Activated CD8-positive, alpha-beta T cell treated with anti-CD3 and anti-CD28 coated beads for 36 hours (primary cell): ENCODE measurements around the gene CUEDC2. TPM values are rescaled to one million over a fixed set of nuclear protein-coding genes. Genes with fewer than 3 reads are reported as not detected.

Source experiments
- ATAC-seq: fragments of 200-7000 bp; cut with Tn5 transposase; one replicate; pipeline ENCODE4 v1.10.0; 2021; ENCODE audit warnings: mild to moderate bottlenecking, moderate library complexity
- CTCF ChIA-PET: fragments of 350-600 bp; sonication (Branson Sonifier 250); formaldehyde crosslinking; loops from one replicate; lab custom pipeline; 2021; ENCODE audit warnings: antibody characterized with exemption; lab: Charles Lee
- POLR2A ChIA-PET: fragments of 350-600 bp; sonication (Branson Sonifier 250); formaldehyde crosslinking; loops from one replicate; lab custom pipeline; 2021; ENCODE audit warnings: antibody characterized with exemption; lab: Charles Lee
- DNase-seq: peaks from one replicate; pipeline ENCODE4 v3.0.0-alpha.2; 2020
- H3K27ac Mint-ChIP-seq: one replicate; pipeline ENCODE4 v1.8.0; 2021; ENCODE audit warnings: mild to moderate bottlenecking, mixed read lengths
- H3K27me3 Mint-ChIP-seq: one replicate; pipeline ENCODE4 v1.8.0; 2021; ENCODE audit warnings: mixed read lengths
- H3K36me3 Mint-ChIP-seq: one replicate; pipeline ENCODE4 v1.8.0; 2021; ENCODE audit warnings: low read depth, mixed read lengths
- H3K4me1 Mint-ChIP-seq: one replicate; pipeline ENCODE4 v1.8.0; 2021; ENCODE audit warnings: low read depth, mixed read lengths
- H3K4me3 Mint-ChIP-seq: one replicate; pipeline ENCODE4 v1.8.0; 2021; ENCODE audit warnings: mild to moderate bottlenecking, moderate library complexity, mixed read lengths
- H3K9me3 Mint-ChIP-seq: one replicate; pipeline ENCODE4 v1.8.0; 2021; ENCODE audit warnings: mixed read lengths
- CTCF ChIP-seq: fragments of 200-600 bp; IDR thresholded peaks from one replicate; pipeline ENCODE4 v1.8.0; 2022; ENCODE audit warnings: antibody characterized with exemption, mild to moderate bottlenecking
- intact Hi-C: fragments of 100-400 bp; cut with micrococcal nuclease; formaldehyde crosslinking; loops from one replicate; pipeline ENCODE4 v1.10.0; 2022
- total RNA-seq, 2 experiments: library from RNA; stranded (reverse); gene quantifications; one replicate each; pipeline ENCODE4 v1.2.3, GENCODE V29; 2021

Gene CUEDC2
- total RNA-seq, 2 experiments from 2014 or later: 71.8 to 76.4 TPM

- CTCF ChIA-PET: interaction anchor here (0.9 to 6.2 kb wide), 20 partner anchors 9 to 290 kb away, joined by 3 to 143 read pairs (median 6); partner anchors contain the start of genes C10orf95, CUEDC2, NFKB2 and PITX3
- H3K27ac Mint-ChIP-seq: peak overlapping the region; percentile 50
- no peaks in the 10 kb centered on the region for H3K9me3 Mint-ChIP-seq
Measured at GRCh38 chr10:102421757-102422512, 10.4 kb downstream of the CUEDC2 start.

GRCh38 chr10:102421507-102421756 is 10.9 kb downstream of the CUEDC2 start:
- H3K27ac Mint-ChIP-seq: peak overlapping the region; percentile 91
- no peak for TF ChIP-seq CTCF
- H3K4me1 Mint-ChIP-seq: peaks cover 31% of the 10 kb centered on the region
- ChIA-PET POLR2A (interaction anchor here (1.1 to 7.3 kb wide), 14 partner anchors 10 to 306 kb away, joined by 3 to 73 read pairs (median 22); partner anchors contain the start of genes ARL3, C10orf95, CUEDC2 and NFKB2), CTCF (interaction anchor here (1.0 to 6.2 kb wide), 13 partner anchors 8 to 191 kb away, joined by 3 to 143 read pairs (median 16); partner anchors contain the start of genes C10orf95, CUEDC2, NFKB2 and SUFU)
- H3K36me3 Mint-ChIP-seq: peaks cover 8% of the 10 kb centered on the region
- H3K27me3 Mint-ChIP-seq: peaks cover 13% of the 10 kb centered on the region
- intact Hi-C loops: no loop called here
- no peaks in the 10 kb centered on the region for H3K9me3 Mint-ChIP-seq
- no peak for ATAC-seq
- H3K4me3 Mint-ChIP-seq: peak overlapping the region; percentile 87
- DNase-seq: no peak

More at GRCh38 chr10:102421757-102422512, 10.4 kb downstream of the CUEDC2 start:
- ATAC-seq (no peak), DNase-seq (peak; percentile 51)
- H3K4me1 Mint-ChIP-seq: peaks cover 36% of the 10 kb centered on the region
- H3K27me3 Mint-ChIP-seq: peaks cover 12% of the 10 kb centered on the region
- intact Hi-C loops: no loop called here
- TF ChIP-seq CTCF: no peak
- peak overlapping the region; percentile 87 for H3K4me3 Mint-ChIP-seq
- H3K36me3 Mint-ChIP-seq: peaks cover 8% of the 10 kb centered on the region
- POLR2A ChIA-PET: interaction anchor here (0.6 to 7.3 kb wide), 12 partner anchors 10 to 306 kb away, joined by 3 to 73 read pairs (median 36); partner anchors contain the start of genes C10orf95, CUEDC2 and NFKB2

GRCh38 chr10:102420714-102421506 is 11.5 kb downstream of the CUEDC2 start, which contains the start of gene FBXL15:
FBXL15 (plus strand) TSS chr10:102420836; CDS start chr10:102421130, 294 bp downstream.
- peaks cover 8% of the 10 kb centered on the region for H3K36me3 Mint-ChIP-seq
- peaks cover 25% of the 10 kb centered on the region for H3K4me1 Mint-ChIP-seq
- DNase-seq (peak; percentile 98), ATAC-seq (peak; percentile 85)
- ChIA-PET POLR2A (interaction anchor here (0.9 to 7.3 kb wide), 19 partner anchors 10 to 305 kb away, joined by 3 to 73 read pairs (median 6); partner anchors contain the start of genes ARL3, C10orf95, CUEDC2 and NFKB2), CTCF (interaction anchor here (0.8 to 6.2 kb wide), 12 partner anchors 11 to 190 kb away, joined by 3 to 143 read pairs (median 6); partner anchors contain the start of genes C10orf95, CUEDC2 and NFKB2)
- intact Hi-C loops: no loop called here
- H3K9me3 Mint-ChIP-seq: no peaks in the 10 kb centered on the region
- H3K27me3 Mint-ChIP-seq: peaks cover 15% of the 10 kb centered on the region
- peak within 1 kb of the TSS; percentile 87 for H3K4me3 Mint-ChIP-seq
- peak within 1 kb of the TSS; percentile 91 for H3K27ac Mint-ChIP-seq
- no peak for TF ChIP-seq CTCF

GRCh38 chr10:102420181-102420713 is 12.1 kb downstream of the CUEDC2 start:
- POLR2A ChIA-PET: interaction anchor here (0.9 to 7.3 kb wide), 18 partner anchors 10 to 304 kb away, joined by 3 to 73 read pairs (median 6); partner anchors contain the start of genes ARL3, C10orf95, CUEDC2 and NFKB2
- Mint-ChIP-seq H3K27me3 (peaks cover 18% of the 10 kb centered on the region), H3K36me3 (peaks cover 8% of the 10 kb centered on the region), H3K27ac (peak overlapping the region; percentile 91), H3K9me3 (no peaks in the 10 kb centered on the region), H3K4me1 (peaks cover 22% of the 10 kb centered on the region), H3K4me3 (peak overlapping the region; percentile 87)
- DNase-seq: peak; percentile 36
- CTCF ChIA-PET: interaction anchor here (0.8 to 6.2 kb wide), 12 partner anchors 10 to 250 kb away, joined by 3 to 143 read pairs (median 5); partner anchors contain the start of genes C10orf95, CUEDC2 and NFKB2
- no peak for TF ChIP-seq CTCF
- intact Hi-C loops: no loop called here
- no peak for ATAC-seq
